ENCODE data around the gene CELSR2.
"Not testable (repeated sequence)": the region's sequence is repeated elsewhere in the genome, so short reads cannot be mapped to it uniquely, and the experiment has no call there.

Gene CELSR2

DNA sequence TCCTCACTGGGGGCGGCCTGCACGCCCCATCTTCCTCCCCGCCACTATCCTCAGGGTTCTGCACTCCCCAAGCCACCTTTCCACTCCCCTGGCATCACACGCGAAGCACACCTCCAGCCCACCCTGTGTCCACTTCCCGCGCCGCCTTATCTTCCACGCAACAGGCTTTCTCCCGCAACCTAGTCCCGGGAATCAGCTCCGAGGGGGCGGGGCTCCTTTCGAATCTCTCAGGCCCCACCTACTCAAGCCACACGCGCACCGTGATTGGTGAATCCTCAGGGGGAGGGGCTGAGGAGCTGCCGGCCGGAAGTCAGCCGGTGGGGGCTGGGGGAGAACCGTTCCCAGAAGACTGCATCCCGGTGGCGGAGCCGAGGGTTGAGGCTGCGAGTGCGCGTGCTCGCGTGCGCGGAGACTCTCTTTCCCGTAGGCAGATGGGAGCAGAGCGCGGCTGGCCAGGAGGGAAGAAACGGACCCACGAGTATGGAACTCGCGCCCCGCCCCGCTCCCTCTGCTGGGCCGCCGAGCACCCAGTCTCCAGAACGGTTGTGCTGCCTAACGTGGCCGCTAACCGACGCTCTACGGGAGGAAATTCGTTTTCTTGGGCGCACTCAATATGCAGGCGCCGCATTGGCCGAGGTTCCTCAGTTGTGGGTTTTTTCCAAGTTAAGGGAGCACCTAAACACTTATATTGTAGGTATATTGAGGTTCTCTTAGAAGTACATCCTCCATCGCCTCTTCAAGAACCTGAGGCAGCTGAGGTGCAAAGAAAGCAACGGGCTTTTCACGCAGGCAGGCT, 33.8 kb downstream of the CELSR2 start, which contains the start of gene PSRC1:
Gene PSRC1 (minus strand): TSS at position 194 of the 796 bp plus-strand sequence.
- peak; percentile 90 for DNase-seq

GRCh38 chr1:109283748-109284600, 34.6 kb downstream of the CELSR2 start:
- DNase-seq, result no peak

- not testable (repeated sequence) for DNase-seq
Observed at GRCh38 chr1:109286762-109287161, 37.4 kb downstream of the CELSR2 start.

GRCh38 chr1:109290137-109290536, 40.8 kb downstream of the CELSR2 start:
- no peak for DNase-seq

- no peak for DNase-seq
Observed at GRCh38 chr1:109290998-109291397, 41.7 kb downstream of the CELSR2 start.

DNA sequence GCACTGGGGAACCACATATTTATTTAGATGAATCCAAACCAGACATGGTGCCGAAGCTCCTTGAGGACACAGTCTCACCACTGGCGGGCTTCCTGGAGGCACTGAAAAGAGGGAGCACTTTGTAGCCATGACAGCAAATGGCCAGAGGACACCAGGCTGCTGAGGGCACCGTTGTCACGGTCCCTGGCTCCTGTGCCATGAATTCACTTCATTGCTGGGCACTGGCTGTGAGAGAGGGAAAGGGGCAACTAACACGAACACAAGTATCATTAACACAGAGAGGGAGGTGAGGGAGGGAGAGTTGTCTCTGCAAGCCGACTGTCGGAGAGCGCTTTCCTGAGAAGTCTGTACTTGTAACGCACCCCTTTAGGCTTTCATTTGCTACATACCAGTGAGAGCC, 43.0 kb downstream of the CELSR2 start:
- no peak for DNase-seq

- DNase-seq, result no peak
Observed at GRCh38 chr1:109293026-109293425, 43.7 kb downstream of the CELSR2 start.

DNA sequence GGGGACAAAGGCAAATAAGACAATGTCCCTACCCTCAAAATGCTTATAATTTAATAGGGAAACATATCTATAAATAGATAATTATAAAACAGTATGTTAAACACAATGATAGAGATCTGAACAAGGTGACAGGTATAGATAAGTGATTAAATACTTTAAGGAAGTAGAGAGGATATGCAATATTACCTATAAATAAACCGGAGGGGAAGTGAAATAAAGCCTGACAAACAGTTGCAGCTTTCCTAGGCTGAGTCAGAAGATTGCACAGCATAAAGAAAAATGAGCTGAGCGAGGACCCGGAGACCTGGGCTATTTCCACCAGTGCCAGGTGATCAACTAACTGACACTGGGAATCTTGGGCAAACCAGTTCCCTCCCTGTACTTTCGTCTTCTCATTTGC, 45.1 kb downstream of the CELSR2 start:
- DNase-seq, result no peak

- DNase-seq, result no peak
Observed at GRCh38 chr1:109295712-109296415, 46.5 kb downstream of the CELSR2 start.

GRCh38 chr1:109296782-109297181, 47.4 kb downstream of the CELSR2 start:
- no peak for DNase-seq

DNA sequence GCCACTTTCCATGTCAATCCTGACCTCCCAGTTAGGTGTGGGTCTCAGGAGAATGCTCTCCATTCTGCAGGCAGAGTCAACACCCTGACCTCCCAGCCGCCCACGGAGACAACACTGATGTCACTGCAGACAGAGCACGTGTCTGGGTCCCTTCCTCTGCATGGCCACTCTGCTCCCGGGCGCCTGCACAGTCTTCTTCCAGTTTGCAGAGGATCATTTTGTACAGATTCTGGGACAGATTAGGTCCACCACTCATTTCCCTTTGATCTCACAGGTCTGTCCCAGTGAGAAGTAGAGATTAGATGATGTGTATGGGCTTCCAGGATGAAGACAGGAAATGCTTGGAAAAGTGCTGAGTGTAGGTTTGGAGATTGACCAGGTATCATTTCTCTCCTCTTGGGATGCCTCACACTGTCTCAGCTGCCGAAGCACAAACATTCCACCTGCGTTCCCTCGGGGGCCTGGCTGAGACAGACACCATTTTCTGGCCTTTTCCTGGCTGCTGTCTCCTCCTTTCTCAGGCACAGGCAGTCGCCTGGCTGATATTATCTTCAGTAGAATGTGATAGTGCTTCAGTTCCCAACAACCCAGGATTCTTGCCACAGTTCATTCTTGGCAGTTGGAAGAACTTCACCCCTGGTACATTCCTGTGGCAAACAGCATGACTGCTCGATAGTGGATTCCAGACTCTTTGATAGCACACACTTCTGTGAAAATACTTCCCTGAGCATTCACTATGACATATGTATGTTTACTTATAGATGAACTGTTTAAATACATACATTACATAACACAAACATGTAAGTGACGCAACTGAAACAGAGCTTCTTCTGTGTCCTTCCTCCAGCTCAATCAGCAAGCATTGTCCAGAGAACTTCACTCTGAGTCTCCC, 49.6 kb downstream of the CELSR2 start:
- DNase-seq, result peak; percentile 49

DNA sequence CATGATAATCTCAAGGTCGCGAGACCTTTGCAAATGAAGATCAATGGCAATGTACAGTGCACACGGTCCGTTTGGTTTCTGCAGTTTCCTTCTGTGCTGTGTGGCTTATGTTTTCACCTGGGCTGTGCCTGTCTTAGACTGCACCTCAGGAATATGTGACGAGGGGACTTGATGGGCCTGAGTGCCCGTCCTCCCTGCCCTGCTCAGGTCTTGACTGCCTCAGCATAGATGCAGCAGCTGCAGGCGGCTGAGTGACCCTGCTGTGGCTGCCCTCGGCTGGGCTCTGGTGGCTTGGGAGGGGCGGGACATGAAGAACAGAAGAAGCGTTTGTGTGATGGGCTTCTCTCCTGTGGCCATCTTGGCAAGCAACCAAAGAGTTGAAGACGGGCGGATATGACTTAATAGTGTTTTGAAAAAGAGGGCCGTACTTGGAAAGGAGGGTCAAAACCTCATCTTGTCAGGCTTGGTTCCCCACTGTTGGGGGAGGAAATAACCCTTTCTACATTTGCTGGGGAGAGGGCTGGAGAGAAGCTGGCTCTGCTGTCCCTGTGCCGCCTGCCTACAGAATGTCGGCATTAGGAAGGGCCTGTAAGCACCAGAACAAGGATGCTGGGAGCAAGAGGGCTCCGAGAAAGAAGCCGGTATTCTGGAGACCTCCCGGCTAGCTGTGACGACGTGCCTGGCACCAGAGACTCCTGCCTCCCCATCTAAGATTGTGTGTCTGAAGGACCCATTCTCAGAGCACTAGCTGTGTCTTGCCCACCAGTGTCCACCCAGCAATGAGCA, 50.4 kb downstream of the CELSR2 start:
- DNase-seq, result no peak

- no peak for DNase-seq
Observed at GRCh38 chr1:109300650-109301151, 51.4 kb downstream of the CELSR2 start.

GRCh38 chr1:109301874-109302273, 52.5 kb downstream of the CELSR2 start:
- no peak for DNase-seq

- no peak for DNase-seq
Observed at GRCh38 chr1:109304226-109304920, 55.0 kb downstream of the CELSR2 start.

GRCh38 chr1:109305991-109306390, 56.7 kb downstream of the CELSR2 start:
- not testable (repeated sequence) for DNase-seq

DNA sequence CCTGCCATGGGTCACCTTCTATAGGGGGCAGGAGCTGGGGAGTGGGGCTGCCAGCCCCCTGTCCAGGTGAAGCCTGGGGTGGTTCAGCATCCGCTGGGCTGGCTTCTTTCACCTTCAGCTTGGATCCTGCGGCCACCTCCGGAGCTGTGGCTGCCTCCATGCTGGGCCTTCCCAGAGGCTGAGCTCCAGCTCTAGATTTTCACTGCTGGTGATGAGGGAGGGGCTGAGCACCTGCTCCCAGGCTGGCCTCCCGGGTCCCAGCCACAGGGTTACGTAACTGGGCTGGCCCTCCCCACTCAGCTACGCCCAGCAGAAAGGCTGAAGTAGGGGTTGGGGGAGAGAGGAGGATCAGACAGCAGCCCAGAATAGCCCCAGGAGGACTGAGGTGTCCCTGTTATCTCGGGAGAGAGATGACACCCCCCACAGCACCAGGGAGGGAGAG, 57.5 kb downstream of the CELSR2 start, which contains the start of gene MYBPHL:
Gene MYBPHL (minus strand): TSS at position 180 of the 442 bp plus-strand sequence. CDS start 20 bp downstream, at position 160.
- DNase-seq, result no peak

DNA sequence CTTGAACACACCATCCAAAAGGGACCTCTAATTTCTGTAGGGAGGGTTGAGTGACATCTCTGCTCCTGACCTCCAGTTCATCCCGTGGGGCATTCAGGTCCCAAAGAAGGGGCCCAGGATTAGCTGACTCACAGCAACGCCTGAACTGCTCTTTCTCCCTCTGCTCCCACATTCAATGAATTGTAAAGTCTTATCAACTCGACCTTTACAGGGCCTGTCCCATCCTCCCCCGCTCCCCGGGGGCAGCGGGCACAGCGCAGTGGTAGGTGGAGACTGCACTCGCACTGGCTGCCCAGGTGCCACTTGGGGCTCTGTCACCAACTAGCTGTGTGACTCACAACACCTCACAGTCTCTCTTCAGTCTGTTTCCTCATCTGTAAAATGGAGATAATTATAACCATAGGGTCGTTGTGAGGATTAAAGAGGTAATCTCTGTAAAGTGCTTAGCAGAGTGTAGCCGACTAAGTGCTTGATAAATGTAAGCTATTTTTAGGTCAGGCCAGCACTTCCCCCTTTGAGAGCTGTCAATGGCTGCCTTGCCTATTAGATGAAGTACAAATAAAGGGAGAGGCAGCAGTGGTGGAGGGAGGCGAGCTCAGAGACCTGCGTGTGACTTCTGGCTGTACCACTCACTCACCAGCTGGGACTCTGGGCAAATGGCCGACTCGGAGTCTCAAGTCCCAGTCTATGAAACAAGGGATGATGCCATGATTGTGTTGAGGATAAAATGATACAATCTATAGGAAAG, 58.1 kb downstream of the CELSR2 start:
- peak; percentile 19 for DNase-seq

DNA sequence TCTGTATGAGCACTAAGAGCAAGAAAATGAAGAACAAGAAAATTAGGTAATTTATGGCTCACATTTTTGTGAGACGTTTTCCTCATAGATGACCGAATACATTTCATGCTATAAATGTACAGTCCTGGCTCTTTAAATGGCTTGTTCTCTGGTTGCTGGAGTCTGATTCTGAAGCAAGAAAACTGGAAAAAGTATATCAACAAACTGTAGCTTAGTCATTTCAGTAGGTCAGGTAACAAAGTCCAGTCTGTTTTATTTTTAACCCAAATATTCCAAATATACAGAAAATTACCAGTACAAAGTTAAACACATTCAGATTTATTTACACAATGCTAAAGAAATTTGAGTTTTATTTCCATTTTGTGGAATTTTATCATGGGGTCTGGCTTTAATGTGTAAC, 60.0 kb downstream of the CELSR2 start:
- no peak for DNase-seq

- no peak for DNase-seq
Observed at GRCh38 chr1:109312246-109312645, 62.9 kb downstream of the CELSR2 start.
